GM19328 (cell line): ENCODE measurements around the gene GCSH.

Source experiments
- ATAC-seq: cut with Tn5 transposase; IDR thresholded peaks from one replicate; pipeline ENCODE4 v1.9.1; 2021; ENCODE audit warnings: mild to moderate bottlenecking, moderate library complexity; ENCODE audit not compliant: unreplicated experiment

The GCSH gene

GRCh38 chr16:81105946-81106345, 9.8 kb upstream of the GCSH start:
- no peak for ATAC-seq

- ATAC-seq: no peak
Measured at GRCh38 chr16:81101702-81102101, 5.5 kb upstream of the GCSH start.

- no peak for ATAC-seq
Measured at GRCh38 chr16:81099958-81100357, 3.8 kb upstream of the GCSH start.

- ATAC-seq: no peak
Measured at GRCh38 chr16:81097230-81097629, 1.0 kb upstream of the GCSH start.

GRCh38 chr16:81096715-81097208, 567 bp upstream of the GCSH start:
- no peak for ATAC-seq

- ATAC-seq: peak; percentile 9
Measured at GRCh38 chr16:81095653-81095952, 592 bp downstream of the GCSH start.

GRCh38 chr16:81094771-81095251, 1.4 kb downstream of the GCSH start:
- ATAC-seq: no peak

GRCh38 chr16:81088836-81089235, 7.4 kb downstream of the GCSH start:
- ATAC-seq: no peak

GRCh38 chr16:81081014-81081413, 15.2 kb downstream of the GCSH start:
- no peak for ATAC-seq

GRCh38 chr16:81080233-81080632, 16.0 kb downstream of the GCSH start:
- no peak for ATAC-seq

GRCh38 chr16:81077076-81077940, 18.9 kb downstream of the GCSH start, which contains the start of gene C16orf46:
C16orf46 (minus strand) TSS chr16:81077238; CDS start chr16:81063955, 13,283 bp downstream.
- peak; percentile 98 for ATAC-seq

GRCh38 chr16:81076566-81077075, 19.6 kb downstream of the GCSH start:
- peak; percentile 83 for ATAC-seq

GRCh38 chr16:81073560-81074330, 22.4 kb downstream of the GCSH start:
- no peak for ATAC-seq

- no peak for ATAC-seq
Measured at GRCh38 chr16:81071805-81072204, 24.4 kb downstream of the GCSH start.

- ATAC-seq: no peak
Measured at GRCh38 chr16:81070979-81071378, 25.2 kb downstream of the GCSH start.

- no peak for ATAC-seq
Measured at GRCh38 chr16:81069063-81069462, 27.1 kb downstream of the GCSH start.

- ATAC-seq: no peak
Measured at GRCh38 chr16:81067166-81067565, 29.0 kb downstream of the GCSH start.

GRCh38 chr16:81066681-81067080, 29.5 kb downstream of the GCSH start:
- ATAC-seq: no peak

- no peak for ATAC-seq
Measured at GRCh38 chr16:81061871-81062608, 34.2 kb downstream of the GCSH start.

- ATAC-seq: no peak
Measured at GRCh38 chr16:81061307-81061640, 34.9 kb downstream of the GCSH start.
